H9 (cell line): ENCODE results near the gene NEXMIF. TPM values are rescaled to one million over a fixed set of nuclear protein-coding genes. Genes with fewer than 3 reads are reported as not detected.
A peak's percentile ranks its signal among the peaks of the same experiment; 100 is the strongest.

ENCODE experiments used
- DNase-seq: peaks from one replicate; pipeline ENCODE4 v3.0.0-alpha.2; 2017
- H2AFZ ChIP-seq: one replicate; pipeline ENCODE4 v1.6.1; 2013; ENCODE audit warnings: mild to moderate bottlenecking, low read length, control low read depth, moderate library complexity
- H2AK5ac ChIP-seq: 2 replicates; pipeline ENCODE4 v1.6.1; 2013; ENCODE audit warnings: low read length, control low read depth, mixed read lengths; ENCODE audit not compliant: insufficient read length
- H2BK120ac ChIP-seq: one replicate; pipeline ENCODE4 v1.6.1; 2013; ENCODE audit warnings: low read depth, mild to moderate bottlenecking, low read length, control low read depth, inconsistent platforms; ENCODE audit not compliant: poor library complexity, severe bottlenecking
- H2BK12ac ChIP-seq: 2 replicates; pipeline ENCODE4 v1.6.1; 2013; ENCODE audit warnings: low read length, control low read depth, mixed read lengths, low read depth; ENCODE audit not compliant: insufficient read length
- H2BK15ac ChIP-seq: 2 replicates; pipeline ENCODE4 v1.6.1; 2013; ENCODE audit warnings: low read depth, low read length, control low read depth
- H2BK20ac ChIP-seq: one replicate; pipeline ENCODE4 v1.6.1; 2013; ENCODE audit warnings: low read depth, mild to moderate bottlenecking, low read length, control low read depth, inconsistent platforms; ENCODE audit not compliant: poor library complexity, severe bottlenecking
- H2BK5ac ChIP-seq: 2 replicates; pipeline ENCODE4 v1.6.1; 2013; ENCODE audit warnings: low read length, control low read depth, mixed read lengths; ENCODE audit not compliant: insufficient read length
- H3K14ac ChIP-seq: 2 replicates; pipeline ENCODE4 v1.6.1; 2013; ENCODE audit warnings: low read length, control low read depth; ENCODE audit not compliant: insufficient read depth
- H3K18ac ChIP-seq: 2 replicates; pipeline ENCODE4 v1.6.1; 2013; ENCODE audit warnings: low read depth, mild to moderate bottlenecking, mixed read lengths, low read length, control low read depth; ENCODE audit not compliant: insufficient read length
- H3K23ac ChIP-seq: 2 replicates; pipeline ENCODE4 v1.6.1; 2013; ENCODE audit warnings: low read length, control low read depth, mixed read lengths, low read depth; ENCODE audit not compliant: insufficient read length
- H3K23me2 ChIP-seq: 2 replicates; pipeline ENCODE4 v1.6.1; 2013; ENCODE audit warnings: low read depth, mild to moderate bottlenecking, mixed read lengths, low read length, control low read depth; ENCODE audit not compliant: insufficient read length, poor library complexity, severe bottlenecking
- H3K27ac ChIP-seq: 2 replicates; pipeline ENCODE4 v1.5.1; 2013; ENCODE audit warnings: low read length, control low read depth, mixed read lengths, low read depth; ENCODE audit not compliant: insufficient read length
- H3K27me3 ChIP-seq: 2 replicates; pipeline ENCODE4 v1.6.1; 2013; ENCODE audit warnings: low read length, control low read depth, inconsistent platforms; ENCODE audit not compliant: insufficient read depth
- H3K4ac ChIP-seq: 2 replicates; pipeline ENCODE4 v1.6.1; 2013; ENCODE audit warnings: low read depth, mild to moderate bottlenecking, control low read depth, inconsistent platforms, low read length, moderate library complexity
- H3K4me1 ChIP-seq: 2 replicates; pipeline ENCODE4 v1.6.1; 2013; ENCODE audit warnings: low read length, control low read depth, inconsistent platforms; ENCODE audit not compliant: insufficient read depth
- H3K4me2 ChIP-seq: 2 replicates; pipeline ENCODE4 v1.6.1; 2013; ENCODE audit warnings: low read length, control low read depth, mixed read lengths; ENCODE audit not compliant: insufficient read length, insufficient read depth
- H3K56ac ChIP-seq: 2 replicates; pipeline ENCODE4 v1.6.1; 2013; ENCODE audit warnings: low read depth, mild to moderate bottlenecking, mixed read lengths, low read length, control low read depth; ENCODE audit not compliant: insufficient read length
- H3K79me1 ChIP-seq: 2 replicates; pipeline ENCODE4 v1.6.1; 2013; ENCODE audit warnings: low read depth, mild to moderate bottlenecking, moderate library complexity, low read length, control low read depth, inconsistent platforms; ENCODE audit not compliant: insufficient read depth, poor library complexity, severe bottlenecking
- H3K79me2 ChIP-seq: 2 replicates; pipeline ENCODE4 v1.6.1; 2013; ENCODE audit warnings: low read length, control low read depth, inconsistent platforms; ENCODE audit not compliant: insufficient read depth
- H3K9ac ChIP-seq: 2 replicates; pipeline ENCODE4 v1.6.1; 2013; ENCODE audit warnings: low read length, control low read depth, mixed read lengths; ENCODE audit not compliant: insufficient read length; ENCODE audit errors: extremely low read depth
- H3K9me3 ChIP-seq: one replicate; pipeline ENCODE4 v1.6.1; 2013; ENCODE audit warnings: low read depth, low read length, inconsistent platforms; ENCODE audit not compliant: control insufficient read depth
- H3T11ph ChIP-seq: one replicate; pipeline ENCODE4 v1.6.1; 2013; ENCODE audit warnings: mild to moderate bottlenecking, low read length, control low read depth, inconsistent platforms
- H4K20me1 ChIP-seq: one replicate; pipeline ENCODE4 v1.6.1; 2013; ENCODE audit not compliant: control insufficient read depth, insufficient read length, insufficient read depth
- H4K5ac ChIP-seq: 2 replicates; pipeline ENCODE4 v1.6.1; 2013; ENCODE audit warnings: low read depth, mild to moderate bottlenecking, mixed read lengths, low read length, control low read depth; ENCODE audit not compliant: insufficient read length
- H4K8ac ChIP-seq: replicated peaks from 2 replicates; pipeline ENCODE4 v1.6.1; 2013; ENCODE audit warnings: low read length, control low read depth, mixed read lengths, low read depth; ENCODE audit not compliant: insufficient read length
- H4K91ac ChIP-seq: 2 replicates; pipeline ENCODE4 v1.6.1; 2013; ENCODE audit warnings: low read depth, mild to moderate bottlenecking, moderate library complexity, mixed read lengths, low read length, control low read depth; ENCODE audit not compliant: insufficient read length
- H3K27ac Mint-ChIP-seq, 3 experiments: 2 replicates in 2 of 3; 3 replicates in 1 of 3; pipeline ENCODE4 v1.8.0; 2020 to 2021; ENCODE audit warnings: mixed read lengths in 3 of 3, mild to moderate bottlenecking in 1 of 3, moderate library complexity in 1 of 3
- H3K27me3 Mint-ChIP-seq: 2 replicates; pipeline ENCODE4 v1.8.0; 2021; ENCODE audit warnings: low read depth, mild to moderate bottlenecking, moderate library complexity, mixed read lengths
- H3K36me3 Mint-ChIP-seq, 3 experiments: 2 replicates in 2 of 3; 3 replicates in 1 of 3; pipeline ENCODE4 v1.8.0; 2020 to 2021; ENCODE audit warnings: low read depth in 3 of 3, mixed read lengths in 3 of 3; ENCODE audit not compliant: insufficient read depth in 1 of 3
- H3K4me1 Mint-ChIP-seq, 2 experiments: 2 replicates each; pipeline ENCODE4 v1.8.0; 2020; ENCODE audit warnings: mixed read lengths in 2 of 2
- H3K4me3 Mint-ChIP-seq, 2 experiments: 2 replicates in 1 of 2; 3 replicates in 1 of 2; pipeline ENCODE4 v1.8.0; 2020 to 2021; ENCODE audit warnings: mild to moderate bottlenecking in 2 of 2, mixed read lengths in 2 of 2, moderate library complexity in 1 of 2
- H3K9me3 Mint-ChIP-seq, 2 experiments: 2 replicates in 1 of 2; 3 replicates in 1 of 2; pipeline ENCODE4 v1.8.0; 2020; ENCODE audit warnings: mild to moderate bottlenecking in 2 of 2, mixed read lengths in 2 of 2, moderate library complexity in 1 of 2
- WGBS: extraction: QIAGEN DNeasy Blood & Tissue Kit; methylation state at CpG from one replicate; pipeline ENCODE4 v1.1.7; 2013; ENCODE audit warnings: missing lambda C conversion rate, low lambda C conversion rate, mixed read lengths; ENCODE audit not compliant: insufficient read length; ENCODE audit errors: extremely low coverage; 5-methylcytosine and 5-hydroxymethylcytosine counted together
- total RNA-seq: library from RNA; stranded (reverse); gene quantifications from 2 replicates; pipeline ENCODE4 v1.2.1, GENCODE V29; 2021
- TF ChIP-seq, protein P1 (sequence below): fragments of 200-600 bp; sonication (generic); conservative IDR thresholded peaks from 3 replicates; pipeline ENCODE4 v1.8.0; 2021; ENCODE audit warnings: antibody characterized with exemption, mild to moderate bottlenecking

The NEXMIF gene
- total RNA-seq, 1 experiment from 2014 or later = 0.22 TPM

DNA sequence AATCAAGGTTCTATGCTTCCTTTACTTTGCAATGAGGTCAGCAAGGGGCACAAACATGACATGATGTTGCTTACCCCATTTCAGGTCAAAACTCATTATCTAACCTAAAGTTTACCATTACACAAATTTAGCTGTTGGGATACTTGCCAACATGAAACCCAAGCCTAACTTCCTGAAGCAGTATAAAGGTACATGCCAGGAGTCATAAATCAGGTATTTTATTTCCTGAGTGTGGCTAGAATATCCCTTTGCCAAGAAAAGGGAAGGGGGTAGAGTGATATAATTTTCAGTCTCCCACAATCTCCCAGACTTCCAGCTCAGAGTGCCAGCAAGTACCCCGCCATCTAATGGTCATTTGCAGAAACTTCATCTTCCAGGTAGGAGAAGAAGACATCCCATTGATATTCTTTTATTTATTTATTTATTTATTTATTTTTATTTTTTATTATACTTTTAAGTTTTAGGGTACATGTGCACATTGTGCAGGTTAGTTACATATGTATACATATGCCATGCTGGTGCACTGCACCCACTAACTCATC lies 136.6 kb downstream of the NEXMIF start:
- Histone ChIP-seq H4K8ac (no peak overlapping the region), H2BK12ac (no peak overlapping the region), H2BK20ac (no peak overlapping the region), H2BK5ac (no peak overlapping the region), H3K18ac (no peak overlapping the region), H3K79me1 (no peaks in the 10 kb centered on the region), H4K5ac (no peak overlapping the region), H3K56ac (no peak overlapping the region), H2AFZ (no peak overlapping the region), H3K9ac (no peak overlapping the region), H3K9me3 (peaks cover 14% of the 10 kb centered on the region), H4K91ac (no peak overlapping the region), H3K14ac (no peak overlapping the region), H3K79me2 (no peaks in the 10 kb centered on the region), H2BK120ac (no peak overlapping the region), H3K23ac (no peak overlapping the region), H2BK15ac (no peak overlapping the region), H3K23me2 (no peaks in the 10 kb centered on the region), H4K20me1 (no peaks in the 10 kb centered on the region), H3K27ac (no peak overlapping the region), H3K4ac (no peak overlapping the region), H3K4me1 (no peaks in the 10 kb centered on the region), H3K27me3 (no peaks in the 10 kb centered on the region), H2AK5ac (no peak overlapping the region), H3T11ph (no peak overlapping the region), H3K4me2 (no peak overlapping the region)
- peaks cover 4% of the 10 kb centered on the region in 2 experiments; a peak in 2 of 4 replicates for H3K4me1 Mint-ChIP-seq
- WGBS = no CpG with 5 or more reads among the region's 1 CpG
- H3K4me3 Mint-ChIP-seq = no peak overlapping the region
- DNase-seq = no peak
- peaks cover 24 to 27% of the 10 kb centered on the region in 2 experiments for H3K9me3 Mint-ChIP-seq
- H3K36me3 Mint-ChIP-seq = peaks cover 0 to 2% (median 0%) of the 10 kb centered on the region in 3 experiments; a peak in 2 of 7 replicates
- no peak overlapping the region for H3K27ac Mint-ChIP-seq
- TF ChIP-seq, protein P1, sequence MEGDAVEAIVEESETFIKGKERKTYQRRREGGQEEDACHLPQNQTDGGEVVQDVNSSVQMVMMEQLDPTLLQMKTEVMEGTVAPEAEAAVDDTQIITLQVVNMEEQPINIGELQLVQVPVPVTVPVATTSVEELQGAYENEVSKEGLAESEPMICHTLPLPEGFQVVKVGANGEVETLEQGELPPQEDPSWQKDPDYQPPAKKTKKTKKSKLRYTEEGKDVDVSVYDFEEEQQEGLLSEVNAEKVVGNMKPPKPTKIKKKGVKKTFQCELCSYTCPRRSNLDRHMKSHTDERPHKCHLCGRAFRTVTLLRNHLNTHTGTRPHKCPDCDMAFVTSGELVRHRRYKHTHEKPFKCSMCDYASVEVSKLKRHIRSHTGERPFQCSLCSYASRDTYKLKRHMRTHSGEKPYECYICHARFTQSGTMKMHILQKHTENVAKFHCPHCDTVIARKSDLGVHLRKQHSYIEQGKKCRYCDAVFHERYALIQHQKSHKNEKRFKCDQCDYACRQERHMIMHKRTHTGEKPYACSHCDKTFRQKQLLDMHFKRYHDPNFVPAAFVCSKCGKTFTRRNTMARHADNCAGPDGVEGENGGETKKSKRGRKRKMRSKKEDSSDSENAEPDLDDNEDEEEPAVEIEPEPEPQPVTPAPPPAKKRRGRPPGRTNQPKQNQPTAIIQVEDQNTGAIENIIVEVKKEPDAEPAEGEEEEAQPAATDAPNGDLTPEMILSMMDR = peak; percentile 59
- H3K27me3 Mint-ChIP-seq = no peaks in the 10 kb centered on the region
